IMR-90 (cell line): ENCODE data around the gene XYLT2. TPM values are rescaled to one million over a fixed set of nuclear protein-coding genes. Genes with fewer than 3 reads are reported as not detected.

Experiments
- ATAC-seq: fragments of 200-7000 bp; cut with Tn5 transposase; 2 replicates; pipeline ENCODE4 v1.9.1; 2020; ENCODE audit warnings: low read depth, mild to moderate bottlenecking, moderate library complexity
- BruUV-seq: library from RNA; stranded (reverse); fragments of 400-500 nt; replicated peaks from 2 replicates; lab custom pipeline; 2021; lab: Mats Ljungman, UMichigan
- CTCF ChIA-PET: fragments of 300-600 bp; formaldehyde crosslinking; extraction: SDS; loops from one replicate; lab custom pipeline; 2021; ENCODE audit warnings: antibody characterized with exemption; lab: Yijun Ruan, JAX
- POLR2A ChIA-PET: fragments of 300-600 bp; sonication (Branson Sonifier 250); formaldehyde crosslinking; loops from one replicate; lab custom pipeline; 2022; ENCODE audit warnings: antibody characterized with exemption; ENCODE audit not compliant: unreplicated experiment; lab: Charles Lee
- DNase-seq: peaks from one replicate; pipeline ENCODE4 v3.0.0; 2013
- H2AFZ ChIP-seq: replicated peaks from 2 replicates; pipeline ENCODE3; 2013; ENCODE audit warnings: low read length, mild to moderate bottlenecking; ENCODE audit not compliant: poor library complexity
- H2AK5ac ChIP-seq: 2 replicates; pipeline ENCODE4 v1.6.1; 2013; ENCODE audit warnings: low read depth, low read length, inconsistent platforms
- H2AK9ac ChIP-seq: replicated peaks from 2 replicates; pipeline ENCODE3; 2013; ENCODE audit warnings: mild to moderate bottlenecking, low read depth, low read length, moderate library complexity; ENCODE audit not compliant: poor library complexity
- H2BK120ac ChIP-seq: 2 replicates; pipeline ENCODE4 v1.6.1; 2013; ENCODE audit warnings: low read depth, low read length, inconsistent platforms
- H2BK15ac ChIP-seq: 3 replicates; pipeline ENCODE4 v1.6.1; 2013; ENCODE audit warnings: low read depth, low read length, inconsistent platforms
- H2BK20ac ChIP-seq: 2 replicates; pipeline ENCODE4 v1.6.1; 2013; ENCODE audit warnings: low read depth, mild to moderate bottlenecking, inconsistent platforms, low read length, moderate library complexity
- H2BK5ac ChIP-seq: 2 replicates; pipeline ENCODE4 v1.6.1; 2013; ENCODE audit warnings: mild to moderate bottlenecking, low read depth, low read length, inconsistent platforms; ENCODE audit not compliant: poor library complexity, severe bottlenecking
- H3K14ac ChIP-seq: replicated peaks from 2 replicates; pipeline ENCODE4 v1.6.1; 2013; ENCODE audit warnings: low read depth, low read length, inconsistent platforms
- H3K18ac ChIP-seq: 2 replicates; pipeline ENCODE4 v1.6.1; 2013; ENCODE audit warnings: low read depth, low read length, control low read depth
- H3K23ac ChIP-seq: 2 replicates; pipeline ENCODE4 v1.6.1; 2013; ENCODE audit warnings: low read depth, low read length, inconsistent platforms
- H3K27ac ChIP-seq: 2 replicates; pipeline ENCODE4 v1.5.1; 2013; ENCODE audit warnings: mild to moderate bottlenecking, control low read depth, low read length; ENCODE audit not compliant: insufficient read depth
- H3K27me3 ChIP-seq: 2 replicates; pipeline ENCODE4 v1.6.1; 2013; ENCODE audit warnings: low read length; ENCODE audit not compliant: control insufficient read depth, insufficient read depth
- H3K36me3 ChIP-seq: 2 replicates; pipeline ENCODE4 v1.6.1; 2013; ENCODE audit warnings: low read length, mixed read lengths; ENCODE audit not compliant: control insufficient read depth, insufficient read depth
- H3K4ac ChIP-seq: 2 replicates; pipeline ENCODE4 v1.6.1; 2013; ENCODE audit warnings: low read depth, low read length, inconsistent platforms
- H3K4me1 ChIP-seq: 2 replicates; pipeline ENCODE4 v1.6.1; 2013; ENCODE audit warnings: low read length, mixed read lengths; ENCODE audit not compliant: control insufficient read depth, insufficient read depth
- H3K4me2 ChIP-seq: 2 replicates; pipeline ENCODE4 v1.6.1; 2013; ENCODE audit warnings: low read depth, mild to moderate bottlenecking, control low read depth, low read length, moderate library complexity
- H3K4me3 ChIP-seq: 2 replicates; pipeline ENCODE4 v1.5.1; 2013; ENCODE audit warnings: low read depth, mild to moderate bottlenecking, control low read depth, low read length, moderate library complexity; ENCODE audit not compliant: insufficient read depth
- H3K56ac ChIP-seq: 2 replicates; pipeline ENCODE4 v1.6.1; 2013; ENCODE audit warnings: low read length, inconsistent platforms; ENCODE audit not compliant: insufficient read depth; ENCODE audit errors: extremely low read depth
- H3K79me1 ChIP-seq, 2 experiments: 2 replicates each; pipeline ENCODE4 v1.6.1; 2013; ENCODE audit warnings: low read length in 2 of 2, inconsistent platforms in 1 of 2, low read depth in 1 of 2
- H3K9ac ChIP-seq: 2 replicates; pipeline ENCODE4 v1.6.1; 2013; ENCODE audit warnings: low read depth, low read length, control low read depth
- H3K9me1 ChIP-seq: 2 replicates; pipeline ENCODE4 v1.6.1; 2013; ENCODE audit warnings: low read length, inconsistent platforms; ENCODE audit not compliant: insufficient read depth
- H3K9me3 ChIP-seq: 2 replicates; pipeline ENCODE4 v1.6.1; 2013; ENCODE audit warnings: low read length; ENCODE audit not compliant: control insufficient read depth, insufficient read depth
- H4K20me1 ChIP-seq: 2 replicates; pipeline ENCODE4 v1.6.1; 2013; ENCODE audit warnings: low read length, inconsistent platforms; ENCODE audit not compliant: insufficient read depth
- H4K5ac ChIP-seq: 2 replicates; pipeline ENCODE4 v1.6.1; 2013; ENCODE audit warnings: mild to moderate bottlenecking, low read depth, low read length, control low read depth
- H4K8ac ChIP-seq, 2 experiments: 2 replicates each; pipeline ENCODE4 v1.6.1; 2013; ENCODE audit warnings: low read depth in 2 of 2, low read length in 2 of 2, control low read depth in 1 of 2, inconsistent platforms in 1 of 2
- H4K91ac ChIP-seq: 2 replicates; pipeline ENCODE4 v1.6.1; 2013; ENCODE audit warnings: low read depth, low read length, inconsistent platforms; ENCODE audit not compliant: insufficient read depth
- BHLHE40 ChIP-seq: fragments of 150-350 bp; IDR thresholded peaks from 2 replicates; pipeline ENCODE4 v1.6.1; 2016; ENCODE audit warnings: mild to moderate bottlenecking, low read depth, low read length
- CEBPB ChIP-seq: IDR thresholded peaks from 2 replicates; pipeline ENCODE4 v1.6.1; 2012; ENCODE audit warnings: low read depth, low read length, improper control_type of control experiment
- CHD1 ChIP-seq: IDR thresholded peaks from 2 replicates; pipeline ENCODE4 v1.6.1; 2012; ENCODE audit warnings: low read depth, low read length, improper control_type of control experiment
- CTCF ChIP-seq: conservative IDR thresholded peaks from 2 replicates; pipeline ENCODE4 v1.5.1; 2012; ENCODE audit warnings: mild to moderate bottlenecking, low read depth, low read length, improper control_type of control experiment
- ELK1 ChIP-seq: fragments of 150-350 bp; IDR thresholded peaks from 2 replicates; pipeline ENCODE4 v1.6.1; 2016; ENCODE audit warnings: low read depth, mild to moderate bottlenecking, low read length, moderate library complexity, borderline replicate concordance
- MAFK ChIP-seq: IDR thresholded peaks from 2 replicates; pipeline ENCODE4 v1.6.1; 2012; ENCODE audit warnings: low read depth, low read length, improper control_type of control experiment
- MAZ ChIP-seq: IDR thresholded peaks from 2 replicates; pipeline ENCODE4 v1.6.1; 2012; ENCODE audit warnings: low read depth, mild to moderate bottlenecking, low read length, improper control_type of control experiment, moderate library complexity, borderline replicate concordance
- NFE2L2 ChIP-seq: fragments of 150-350 bp; IDR thresholded peaks from 2 replicates; pipeline ENCODE4 v1.6.1; 2016; ENCODE audit warnings: low read depth, mild to moderate bottlenecking, low read length
- POLR2A ChIP-seq: IDR thresholded peaks from 2 replicates; pipeline ENCODE4 v1.6.1; 2012; ENCODE audit warnings: mild to moderate bottlenecking, low read depth, low read length
- RCOR1 ChIP-seq: IDR thresholded peaks from 2 replicates; pipeline ENCODE4 v1.6.1; 2012; ENCODE audit warnings: mild to moderate bottlenecking, low read length, improper control_type of control experiment; ENCODE audit not compliant: insufficient replicate concordance
- SMC3 ChIP-seq: fragments of 150-350 bp; IDR thresholded peaks from 2 replicates; pipeline ENCODE4 v1.6.1; 2016; ENCODE audit warnings: low read depth, mild to moderate bottlenecking, antibody characterized with exemption, low read length, moderate library complexity
- WGBS, 2 experiments: methylation state at CpG; one replicate each; pipeline versions ENCODE4 v1.1.5 to v1.1.7; 2013; ENCODE audit warnings: missing lambda C conversion rate in 2 of 2; ENCODE audit not compliant: insufficient read length in 1 of 2; ENCODE audit errors: extremely low coverage in 2 of 2; 5-methylcytosine and 5-hydroxymethylcytosine counted together
- dilution Hi-C: fragments of 300-500 bp; cut with HindIII; formaldehyde crosslinking; loops from one replicate; pipeline ENCODE4 v1.14.3; 2018; ENCODE audit warnings: low sequenced_read_pairs; ENCODE audit not compliant: unreplicated experiment
- in situ Hi-C: fragments of 300-500 bp; cut with MboI; formaldehyde crosslinking; loops from 3 replicates; pipeline ENCODE4 v1.14.3; 2019; ENCODE audit warnings: low sequenced_read_pairs, inconsistent platforms, mixed read lengths
- intact Hi-C: fragments of 100-400 bp; cut with micrococcal nuclease; formaldehyde crosslinking; loops from 2 replicates; pipeline ENCODE4 v1.10.0; 2022
- polyA plus RNA-seq, 3 experiments: library from polyadenylated mRNA; depleted of rRNA; stranded (reverse); fragments of >200 nt; gene quantifications; 2 replicates each; pipeline ENCODE4 v1.2.3, GENCODE V29; 2012; ENCODE audit warnings: low replicate concordance in 1 of 3
- total RNA-seq: library from RNA; depleted of rRNA; stranded (reverse); fragments of >200 nt; gene quantifications from 2 replicates; pipeline ENCODE4 v1.2.3, GENCODE V29; 2012
- TF ChIP-seq, protein P1 (sequence below): fragments of 150-350 bp; IDR thresholded peaks from 2 replicates; pipeline ENCODE4 v1.6.1; 2017; ENCODE audit warnings: mild to moderate bottlenecking, antibody characterized with exemption, low read length, low read depth

XYLT2 gene
- total and polyA plus RNA-seq, 2 of the 4 experiments (the other 2 are of a cell fraction) = 27.7 to 31.9 TPM

- H2AFZ ChIP-seq = no peak overlapping the region
- no peak overlapping the region for H3K4ac ChIP-seq
- in situ Hi-C loops (no loop called here), intact Hi-C loops (no loop called here), dilution Hi-C loops (no loop called here)
- TF ChIP-seq, protein P1, sequence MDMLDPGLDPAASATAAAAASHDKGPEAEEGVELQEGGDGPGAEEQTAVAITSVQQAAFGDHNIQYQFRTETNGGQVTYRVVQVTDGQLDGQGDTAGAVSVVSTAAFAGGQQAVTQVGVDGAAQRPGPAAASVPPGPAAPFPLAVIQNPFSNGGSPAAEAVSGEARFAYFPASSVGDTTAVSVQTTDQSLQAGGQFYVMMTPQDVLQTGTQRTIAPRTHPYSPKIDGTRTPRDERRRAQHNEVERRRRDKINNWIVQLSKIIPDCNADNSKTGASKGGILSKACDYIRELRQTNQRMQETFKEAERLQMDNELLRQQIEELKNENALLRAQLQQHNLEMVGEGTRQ = no peak
- no peak for TF ChIP-seq CTCF
- no peak for TF ChIP-seq CEBPB
- no peak for TF ChIP-seq BHLHE40
- TF ChIP-seq RCOR1 = no peak
- TF ChIP-seq NFE2L2 = no peak
- TF ChIP-seq SMC3 = no peak
- TF ChIP-seq POLR2A = no peak
- no peak for TF ChIP-seq CHD1
- no peak for TF ChIP-seq MAZ
- TF ChIP-seq ELK1 = no peak
- TF ChIP-seq MAFK = no peak
- 98% methylated on average over 8 of the region's 13 CpGs; no CpG with 5 or more reads in 1 of the 2 experiments for WGBS, 2 experiments
- no peaks in the 10 kb centered on the region for H3K27me3 ChIP-seq
- H3K9me1 ChIP-seq = peaks cover 8% of the 10 kb centered on the region; the same call in 1 of the 2 replicates
- H3K23ac ChIP-seq = no peak overlapping the region
- no peak overlapping the region for H3K14ac ChIP-seq
- DNase-seq (no peak), ATAC-seq (no peak)
- peaks cover 9 to 34% of the 10 kb centered on the region in 2 experiments; a peak in 3 of 4 replicates for H3K79me1 ChIP-seq
- no peak overlapping the region for H4K8ac ChIP-seq
- no peak overlapping the region for H2BK120ac ChIP-seq
- H3K4me3 ChIP-seq = no peak overlapping the region
- H3K27ac ChIP-seq = no peak overlapping the region
- H2BK5ac ChIP-seq = no peak overlapping the region
- H2BK15ac ChIP-seq = no peak overlapping the region
- H3K18ac ChIP-seq = no peak overlapping the region
- no peak overlapping the region for H3K9ac ChIP-seq
- H3K4me2 ChIP-seq = no peak overlapping the region
- H3K36me3 ChIP-seq = peaks cover 62% of the 10 kb centered on the region
- CTCF ChIA-PET = no interaction called here
- no peak overlapping the region for H2BK20ac ChIP-seq
- H4K20me1 ChIP-seq = peaks cover 20% of the 10 kb centered on the region
- POLR2A ChIA-PET = no interaction called here
- no peak overlapping the region for H2AK5ac ChIP-seq
- no TSS peak for BruUV-seq
- no peak overlapping the region for H4K91ac ChIP-seq
- no peak overlapping the region for H2AK9ac ChIP-seq
- H3K56ac ChIP-seq = no peak overlapping the region
- H4K5ac ChIP-seq = no peak overlapping the region
- no peaks in the 10 kb centered on the region for H3K9me3 ChIP-seq
- no peaks in the 10 kb centered on the region for H3K4me1 ChIP-seq
Measured at GRCh38 chr17:50354776-50355175, 8.8 kb downstream of the XYLT2 start.
